Heart left ventricle (tissue), 16 donors: ENCODE results near the gene ATAT1. TPM values are rescaled to one million over a fixed set of nuclear protein-coding genes. Genes with fewer than 3 reads are reported as not detected.

Experiments
- ATAC-seq, 4 donors: fragments of 200-7000 bp; cut with Tn5 transposase; one replicate each; pipeline ENCODE4 v1.9.1; 2020 to 2022; ENCODE audit warnings: moderate library complexity in 4 of 4, mild to moderate bottlenecking in 3 of 4, moderate number of reproducible peaks in 1 of 4
- DNase-seq, 5 donors: peaks; one replicate each; pipeline ENCODE4 v3.0.0-alpha.2; 2020
- H3K27ac ChIP-seq, 12 donors: fragments of 200-600 bp; sonication (generic) in 4 of 12; one replicate each; pipeline versions ENCODE4 v1.5.0 to v1.8.0; 2016 to 2022; ENCODE audit warnings: mild to moderate bottlenecking in 2 of 12
- H3K27me3 ChIP-seq, 9 donors: fragments of 200-600 bp; sonication (generic) in 2 of 9; one replicate each; pipeline versions ENCODE4 v1.5.1 to v1.8.0; 2016 to 2022; ENCODE audit warnings: mild to moderate bottlenecking in 3 of 9
- H3K36me3 ChIP-seq, 9 donors: fragments of 200-600 bp; sonication (generic) in 2 of 9; one replicate each; pipeline versions ENCODE4 v1.5.0 to v1.8.0; 2018 to 2022; ENCODE audit warnings: mild to moderate bottlenecking in 2 of 9
- H3K4me1 ChIP-seq, 12 donors: fragments of 200-600 bp; sonication (generic) in 4 of 12; one replicate each; pipeline versions ENCODE4 v1.5.0 to v1.8.0; 2016 to 2022; ENCODE audit warnings: mild to moderate bottlenecking in 3 of 12
- H3K4me3 ChIP-seq, 12 donors: fragments of 200-600 bp; sonication (generic) in 4 of 12; one replicate each; pipeline versions ENCODE4 v1.5.0 to v1.8.0; 2017 to 2022; ENCODE audit warnings: mild to moderate bottlenecking in 9 of 12, moderate library complexity in 4 of 12
- H3K9me3 ChIP-seq, 12 donors: fragments of 200-600 bp; sonication (generic) in 4 of 12; one replicate each; pipeline versions ENCODE4 v1.5.0 to v1.8.0; 2016 to 2022; ENCODE audit warnings: mild to moderate bottlenecking in 1 of 12
- CTCF ChIP-seq, 12 donors: fragments of 200-600 bp; sonication (generic) in 4 of 12; IDR thresholded peaks; one replicate each; pipeline versions ENCODE4 v1.5.0 to v1.8.0; 2018 to 2022; ENCODE audit warnings: antibody characterized with exemption in 12 of 12, mild to moderate bottlenecking in 5 of 12
- POLR2A ChIP-seq, 2 donors: fragments of 450-650 bp; IDR thresholded peaks; one replicate each; pipeline ENCODE4 v1.6.1; 2017; ENCODE audit warnings: antibody characterized with exemption in 2 of 2, mild to moderate bottlenecking in 2 of 2, moderate library complexity in 2 of 2
- WGBS, 4 donors: extraction: QIAGEN DNeasy Blood & Tissue Kit in 2 of 4; methylation state at CpG; one replicate each; pipeline versions ENCODE4 v1.1.5 to v1.1.7; 2013 to 2018; 5-methylcytosine and 5-hydroxymethylcytosine counted together
- intact Hi-C, 10 donors: fragments of 100-400 bp; cut with DNase I; formaldehyde crosslinking; loops; one replicate each; pipeline versions ENCODE4 v1.11.1 to v1.14.2; 2022
- polyA plus RNA-seq, 2 donors: library from polyadenylated mRNA; stranded (reverse); fragments of 200-250 nt; gene quantifications; one replicate each; pipeline ENCODE4 v1.2.3, GENCODE V29; 2013
- total RNA-seq, 9 donors: library from RNA; depleted of rRNA in 2 of 9; stranded (reverse); fragments of >200 nt in 2 of 9; fragmentation: NEBNext Ultra II Directional in 3 of 9; extraction: Animal tissue kit (Norgen Biotek cat#: 25700) in 3 of 9; gene quantifications; one replicate each; pipeline versions ENCODE4 v1.1.0 to v1.2.4, GENCODE V29; 2016 to 2023
- donor health status: ischemic (EF 13 %, LVEDD 7.1; RV severe dilation, severe dysfunction).
- donor health status: healthy with polysubstance abuse.
- donor health status: DM: no; HTN: yes; CAD: no.
- donor health status: DM: no; HTN: no; CAD: no.
- donor health status: ischemic (EF 25% LVEDD 6.9; RV normal size, moderate dysfunction).
- donor health status: ischemic (EF 25% LVEDD 5.7; RV mildly dilated, moderate dysfunction).
- donor health status: healthy.
- donor health status: DM: yes; HTN: yes; CAD: no.
- donor health status: ischemic (EF 35%, LVEDD 5.7; RV mildly dilated, moderate dysfunction).
- donor health status: nonischemic (EF 11% LVEDD 7.7; RV severe dilation, severe dysfunction).
- donor health status: DM: yes; HTN: yes; CAD: no.
- donor health status: PGD.
- donor health status: ischemic (EF 29% LVEDD 5.4; RV normal size, mild dysfunction).
- donor health status: nonischemic (EF 23%, LVEDD 6.1; RV moderate dilation, normal function).

Gene ATAT1
- total and polyA plus RNA-seq, 11 donors, result 1.1 to 7.0 (median 3.3) TPM

DNA sequence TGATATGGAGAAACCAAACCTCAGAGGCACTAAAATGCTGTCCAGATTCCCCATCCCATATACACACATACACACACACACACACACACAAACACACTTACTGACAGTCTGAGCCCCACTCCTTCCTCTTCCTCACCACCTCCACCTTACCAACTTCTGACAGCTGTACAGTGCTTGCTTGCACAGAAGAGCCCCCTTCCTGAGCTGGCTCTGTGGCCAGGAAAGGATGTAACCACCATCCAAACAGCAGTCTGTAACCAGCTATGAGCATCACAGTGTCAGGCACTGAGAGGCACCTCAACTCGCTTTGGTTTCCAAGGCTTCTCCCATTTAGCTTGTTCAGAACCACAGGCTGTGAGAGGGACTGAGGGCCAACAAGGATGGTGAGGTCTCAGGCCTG lies 14.4 kb downstream of the ATAT1 start:
- H3K4me1 ChIP-seq, result peaks cover 0 to 13% (median 2%) of the 10 kb centered on the region in 12 donors
- DNase-seq, result no peak
- 75 to 94% (median 89%) methylated on average over 1 of the region's 1 CpG for WGBS, 4 donors
- H3K27me3 ChIP-seq, result no peaks in the 10 kb centered on the region
- H3K36me3 ChIP-seq, result peaks cover 0 to 67% (median 39%) of the 10 kb centered on the region in 9 donors
- intact Hi-C loops, result no loop called here
- H3K27ac ChIP-seq, result no peak overlapping the region
- no peak for ATAC-seq
- no peaks in the 10 kb centered on the region for H3K9me3 ChIP-seq
- no peak for TF ChIP-seq CTCF (IDR thresholded peaks at IDR 0.05)
- no peak for TF ChIP-seq POLR2A (IDR thresholded peaks at IDR 0.05)
- H3K4me3 ChIP-seq, result no peak overlapping the region

DNA sequence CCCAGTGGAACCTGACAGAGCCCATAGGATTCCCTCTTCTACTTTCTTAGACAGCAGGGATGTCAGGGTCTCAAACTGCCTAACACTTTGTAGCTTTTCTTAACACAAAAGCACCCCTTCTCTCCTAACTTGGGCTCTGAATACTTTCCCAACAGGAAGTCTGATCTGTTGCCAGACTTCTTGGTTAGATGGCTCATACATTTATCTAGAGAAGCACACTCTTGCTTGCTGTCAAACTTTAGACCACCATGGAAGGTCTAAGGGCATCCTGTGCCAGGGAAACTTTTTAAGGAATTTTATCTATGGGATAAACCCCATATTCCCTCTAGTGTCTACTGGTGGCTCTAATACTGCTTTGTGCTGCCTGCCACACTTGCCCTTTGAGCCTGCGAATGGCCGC lies 17.0 kb downstream of the ATAT1 start:
- Histone ChIP-seq H3K9me3 (no peaks in the 10 kb centered on the region), H3K27ac (peak overlapping the region in 1 of 12 donors; percentile 8), H3K36me3 (peaks cover 0 to 56% (median 36%) of the 10 kb centered on the region in 9 donors), H3K4me1 (peaks cover 0 to 30% (median 13%) of the 10 kb centered on the region in 12 donors), H3K27me3 (no peaks in the 10 kb centered on the region), H3K4me3 (no peak overlapping the region)
- WGBS, 4 donors, result 96 to 100% (median 99%) methylated on average over 1 to 2 of the region's 2 CpGs
- ATAC-seq (no peak), DNase-seq (no peak)
- TF ChIP-seq POLR2A (IDR thresholded peaks at IDR 0.05) (no peak), CTCF (IDR thresholded peaks at IDR 0.05) (no peak)
- intact Hi-C loops, result no loop called here

DNA sequence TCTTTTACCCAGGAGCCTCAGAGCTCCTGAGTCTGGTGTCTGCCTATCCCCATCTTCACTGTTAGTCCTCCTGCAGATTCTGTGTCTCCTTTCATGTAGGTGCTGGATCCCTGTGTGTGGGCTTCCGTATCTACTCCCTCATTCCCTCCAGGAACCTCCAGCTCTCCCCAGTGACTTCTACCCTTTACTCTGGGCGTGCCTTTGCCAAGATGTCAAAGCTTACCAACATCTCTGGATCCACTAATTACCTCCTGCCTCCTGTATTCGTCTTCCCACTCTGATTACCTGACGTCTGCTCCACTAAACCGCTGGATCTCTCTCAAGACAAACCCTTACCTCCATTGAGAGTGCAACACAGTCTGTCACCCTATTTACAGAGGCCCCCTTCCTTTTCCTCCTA lies 18.1 kb downstream of the ATAT1 start:
- Histone ChIP-seq H3K9me3 (no peaks in the 10 kb centered on the region), H3K36me3 (peaks cover 0 to 55% (median 34%) of the 10 kb centered on the region in 9 donors), H3K27me3 (no peaks in the 10 kb centered on the region), H3K4me3 (no peak overlapping the region), H3K27ac (no peak overlapping the region), H3K4me1 (peaks cover 0 to 33% (median 13%) of the 10 kb centered on the region in 12 donors)
- ATAC-seq (no peak), DNase-seq (no peak)
- intact Hi-C loops, result no loop called here
- no peak for TF ChIP-seq POLR2A (IDR thresholded peaks at IDR 0.05)
- TF ChIP-seq CTCF (IDR thresholded peaks at IDR 0.05), result no peak
- 83 to 91% (median 84%) methylated on average over 5 of the region's 5 CpGs for WGBS, 4 donors

- Histone ChIP-seq H3K4me1 (peaks cover 0 to 33% (median 13%) of the 10 kb centered on the region in 12 donors), H3K9me3 (no peaks in the 10 kb centered on the region), H3K36me3 (peaks cover 0 to 56% (median 28%) of the 10 kb centered on the region in 9 donors), H3K4me3 (no peak overlapping the region), H3K27ac (peak overlapping the region in 2 of 12 donors; percentile 94 to 96), H3K27me3 (no peaks in the 10 kb centered on the region)
- no peak for DNase-seq
- TF ChIP-seq POLR2A (IDR thresholded peaks at IDR 0.05) (no peak), CTCF (IDR thresholded peaks at IDR 0.05) (no peak)
- no peak for ATAC-seq
- intact Hi-C loops, result no loop called here
- WGBS, 4 donors, result 57 to 74% (median 71%) methylated on average over 1 of the region's 1 CpG
These were observed 19.3 kb downstream of the ATAT1 start for GRCh38 chr6:30645989-30646388.
